NCI-H345 treated with DMSO at 0.1 percent for 48 hours (cell line): Measurements from ENCODE around the gene TVP23B.
"Not testable (repeated sequence)": the region's sequence is repeated elsewhere in the genome, so short reads cannot be mapped to it uniquely, and the experiment has no call there.

Source experiments
- DNase-seq: peaks from one replicate; lab custom pipeline; 2025; ENCODE audit not compliant: unreplicated experiment; lab: John Stamatoyannopoulos, UW

Gene TVP23B

DNA sequence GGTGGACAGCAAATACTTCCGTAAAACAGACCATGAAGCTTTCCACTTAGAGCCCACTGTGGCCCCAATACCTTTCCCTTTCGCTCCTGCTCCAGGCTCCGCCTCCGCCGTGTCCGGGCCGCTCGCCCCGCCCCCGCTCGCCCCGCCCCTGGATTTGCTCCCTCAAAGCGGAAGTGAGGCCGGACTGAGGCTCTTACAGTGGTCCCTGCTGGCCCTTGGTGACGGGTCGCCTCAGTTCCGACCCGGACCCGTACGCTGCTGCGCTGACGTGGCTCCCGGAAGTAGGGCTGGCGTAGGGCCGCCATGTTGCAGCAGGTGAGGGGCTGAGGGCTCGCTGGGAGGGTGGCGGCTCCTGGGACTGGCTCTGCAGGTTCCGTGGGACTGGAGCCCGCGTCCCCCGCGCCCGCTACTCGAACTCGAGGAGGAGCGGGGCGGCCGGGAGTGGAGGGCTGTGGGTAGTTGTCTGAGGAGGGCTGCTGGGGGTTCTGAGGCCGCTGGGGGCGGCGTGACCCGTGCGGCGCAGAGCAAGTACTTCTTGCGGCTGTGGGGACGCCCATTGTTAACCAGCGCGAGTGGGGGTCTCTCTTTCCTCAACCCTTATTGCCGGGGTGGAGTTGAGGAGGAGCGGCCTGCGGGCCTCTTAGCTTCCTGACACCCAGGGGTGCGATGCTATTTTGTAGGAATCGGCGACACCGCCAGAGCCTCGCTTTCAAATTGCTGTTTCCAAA is at the start of gene TVP23B:
TSS of gene TVP23B (plus strand) at position 193 of the 728 bp plus-strand sequence. CDS start at position 304, 111 bp downstream.
- peak; percentile 61 for DNase-seq

DNA sequence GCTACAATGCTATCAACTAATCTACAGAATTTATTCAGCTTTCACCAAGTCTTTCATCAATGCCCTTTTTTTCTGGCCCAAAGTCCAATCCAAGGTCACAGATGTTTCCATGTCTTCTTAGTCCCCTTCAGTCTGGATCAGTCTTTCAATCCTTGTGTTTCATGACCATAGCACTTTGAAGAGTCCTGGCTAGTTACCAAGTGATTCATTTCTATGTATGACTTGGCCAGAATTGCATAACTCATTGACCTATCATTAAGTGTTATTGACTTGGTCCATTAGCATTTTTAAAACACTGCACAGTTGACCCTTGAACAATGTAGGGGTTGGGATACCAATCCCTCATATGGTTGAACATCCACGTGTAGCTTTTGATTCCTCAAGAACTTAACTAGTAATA is 48.5 kb upstream of the TVP23B start:
- not testable (repeated sequence) for DNase-seq

DNA sequence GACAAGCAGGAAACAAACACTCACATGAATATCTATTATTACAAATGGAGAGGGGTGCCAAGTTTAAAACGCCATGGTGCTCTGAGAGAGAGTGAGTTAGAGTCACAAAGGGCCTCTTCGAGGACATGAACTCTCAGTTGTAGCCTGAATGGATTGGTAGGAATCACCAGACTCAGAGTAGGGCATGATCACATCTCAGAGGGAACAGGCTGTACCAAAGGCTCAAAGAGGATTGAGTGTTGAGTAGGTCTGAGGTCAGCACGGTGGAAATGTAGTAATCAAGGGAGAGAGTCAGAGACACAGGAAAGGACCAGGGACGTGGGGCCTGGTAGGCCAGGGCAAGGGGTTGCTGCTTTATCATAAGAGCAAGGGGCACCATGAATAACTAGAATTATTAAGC is 47.6 kb upstream of the TVP23B start:
- DNase-seq: not testable (repeated sequence)

DNA sequence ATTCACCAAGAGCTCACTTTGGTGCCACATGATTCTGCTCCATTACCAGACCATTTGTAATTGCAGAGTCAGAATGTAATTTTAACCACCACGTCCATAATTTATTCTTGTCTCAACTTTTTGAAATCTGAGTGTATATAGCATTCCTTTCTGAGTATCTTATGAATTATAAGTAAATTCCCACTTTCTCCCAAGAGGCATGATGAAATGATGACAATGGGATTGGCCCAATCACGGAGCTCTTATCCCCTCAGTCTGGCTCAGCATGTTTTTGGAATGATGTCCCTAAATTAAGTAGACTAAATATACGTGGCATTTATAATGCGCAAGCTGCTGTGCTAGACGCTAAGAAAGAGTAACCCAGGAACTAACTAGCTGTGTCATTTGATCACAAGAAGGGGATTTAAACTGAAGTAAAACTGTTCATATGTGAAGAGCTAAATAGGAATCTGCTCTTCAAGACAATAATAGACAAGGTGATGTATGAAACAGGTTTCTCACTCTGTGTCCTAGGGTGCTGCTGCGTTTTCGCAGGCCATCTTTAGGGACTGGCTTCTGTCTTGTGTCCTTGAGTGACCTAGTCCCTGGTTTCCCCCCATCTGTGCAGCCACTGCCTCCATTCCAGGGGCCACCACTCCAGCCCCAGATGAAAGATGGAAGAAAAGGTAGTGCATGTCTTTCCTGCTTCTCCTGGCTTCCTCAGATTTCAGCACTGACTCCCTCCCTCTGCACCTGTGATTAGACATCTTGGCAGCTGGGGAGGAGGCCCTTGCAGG is 41.2 kb upstream of the TVP23B start:
- DNase-seq: not testable (repeated sequence)

DNA sequence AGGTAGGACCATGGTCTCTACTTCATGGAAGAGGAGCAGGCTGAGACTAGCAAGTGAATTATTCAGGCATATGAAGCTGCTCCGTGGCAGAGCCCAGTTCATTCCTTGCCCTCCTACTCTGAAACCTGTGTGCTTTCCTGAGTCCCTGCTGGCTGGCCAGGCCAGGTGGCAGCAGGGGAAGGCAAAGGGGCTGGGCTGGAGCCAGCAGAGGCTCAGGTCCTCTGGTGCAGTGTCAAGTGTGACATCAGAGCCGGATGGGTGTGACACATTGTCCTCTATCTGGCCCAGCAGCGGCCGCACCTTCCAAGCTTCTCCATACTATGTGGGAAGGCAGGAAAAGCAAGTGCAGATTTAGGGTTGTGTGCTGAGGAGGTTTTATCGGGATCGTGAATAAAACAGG is 39.8 kb upstream of the TVP23B start:
- DNase-seq: not testable (repeated sequence)

DNA sequence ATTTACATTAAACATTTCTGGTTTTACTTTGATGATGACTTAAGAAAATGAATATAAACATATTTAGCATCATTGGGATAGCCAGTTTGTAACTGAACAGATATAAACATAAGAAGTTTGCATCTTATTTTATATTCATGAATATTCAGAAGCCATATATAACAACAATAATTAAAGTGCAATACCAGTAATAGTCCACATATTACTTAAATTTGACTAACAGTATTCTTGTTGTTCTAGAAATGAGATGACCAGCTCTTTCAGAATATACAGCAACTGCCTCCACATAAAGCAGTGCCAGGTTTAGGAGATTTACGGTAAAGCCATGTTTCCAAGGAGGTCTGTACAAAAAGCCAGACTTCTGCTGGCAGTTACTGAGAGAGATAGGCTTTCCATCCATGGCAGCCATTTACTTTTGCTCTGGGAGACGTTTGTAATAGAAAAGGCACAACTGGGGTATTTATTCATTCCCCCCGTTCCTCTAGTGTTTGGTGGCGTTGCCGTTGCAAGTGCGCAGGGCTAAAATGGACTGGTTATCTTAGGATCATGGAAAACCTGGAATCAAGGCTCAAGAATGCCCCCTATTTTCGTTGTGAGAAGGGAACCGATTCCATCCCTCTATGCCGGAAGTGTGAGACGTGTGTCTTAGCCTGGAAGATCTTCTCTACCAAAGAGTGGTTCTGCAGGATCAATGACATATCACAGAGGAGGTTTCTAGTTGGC is 37.1 kb upstream of the TVP23B start, which contains the start of gene FBXW10:
TSS of gene FBXW10 (plus strand) at position 356 of the 723 bp plus-strand sequence. CDS start at position 547, 191 bp downstream.
- DNase-seq: not testable (repeated sequence)

DNA sequence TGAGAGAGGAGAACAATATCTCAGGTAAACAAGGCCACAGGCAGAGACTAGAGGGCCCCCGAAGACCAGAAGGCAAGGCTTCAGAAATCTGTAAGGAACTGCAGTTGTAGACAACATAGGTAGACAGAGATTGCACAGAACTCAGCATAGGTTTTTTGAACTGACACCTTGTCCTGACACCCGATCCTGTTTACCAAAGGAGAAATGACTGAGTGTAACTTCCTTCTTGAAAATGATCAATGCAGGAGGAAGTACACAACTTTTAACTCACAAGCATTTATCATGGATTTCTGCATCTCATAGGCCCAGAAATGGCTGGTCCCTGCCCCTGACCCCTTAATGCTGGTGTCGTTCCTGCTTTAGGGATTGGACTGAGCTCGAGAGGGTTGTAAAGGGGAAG is 36.3 kb upstream of the TVP23B start:
- DNase-seq: not testable (repeated sequence)

DNA sequence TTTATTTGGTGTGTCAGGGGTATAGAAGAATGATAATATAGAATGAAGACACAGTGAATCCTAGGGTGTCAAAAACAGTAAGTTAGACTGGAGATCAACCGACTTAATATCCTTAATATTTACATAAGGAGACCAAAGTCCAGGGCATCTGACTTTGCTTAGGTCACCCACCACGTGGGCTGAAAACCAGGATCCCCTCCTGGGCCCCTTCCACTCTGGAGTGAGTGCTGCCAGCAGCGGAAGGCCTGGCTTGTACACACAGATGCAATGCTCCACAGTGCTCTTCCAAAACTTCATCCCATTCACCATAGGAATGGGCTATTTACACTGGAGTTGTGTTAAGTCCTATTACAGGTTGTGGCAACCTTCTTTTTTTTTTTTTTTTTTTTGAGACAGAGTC is 34.4 kb upstream of the TVP23B start:
- not testable (repeated sequence) for DNase-seq

DNA sequence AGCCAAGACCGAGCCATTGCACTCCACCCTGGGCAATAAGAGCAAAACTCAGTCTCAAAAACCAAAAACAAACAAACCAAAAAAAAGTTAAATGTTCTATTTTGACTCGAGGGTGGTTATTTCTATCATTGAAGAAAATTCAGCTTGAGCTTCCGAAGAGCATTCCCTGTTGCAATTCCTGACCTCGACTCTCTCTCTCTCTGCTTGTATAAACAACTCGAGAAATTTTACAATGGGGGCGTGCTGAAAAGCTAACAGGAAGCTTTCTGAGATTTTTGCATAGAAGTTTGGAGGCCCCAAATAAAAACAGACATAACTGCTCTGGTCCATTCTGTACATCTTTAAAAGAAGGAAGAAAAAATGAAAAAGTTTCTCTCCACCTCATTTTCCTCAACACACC is 33.5 kb upstream of the TVP23B start:
- DNase-seq: not testable (repeated sequence)

DNA sequence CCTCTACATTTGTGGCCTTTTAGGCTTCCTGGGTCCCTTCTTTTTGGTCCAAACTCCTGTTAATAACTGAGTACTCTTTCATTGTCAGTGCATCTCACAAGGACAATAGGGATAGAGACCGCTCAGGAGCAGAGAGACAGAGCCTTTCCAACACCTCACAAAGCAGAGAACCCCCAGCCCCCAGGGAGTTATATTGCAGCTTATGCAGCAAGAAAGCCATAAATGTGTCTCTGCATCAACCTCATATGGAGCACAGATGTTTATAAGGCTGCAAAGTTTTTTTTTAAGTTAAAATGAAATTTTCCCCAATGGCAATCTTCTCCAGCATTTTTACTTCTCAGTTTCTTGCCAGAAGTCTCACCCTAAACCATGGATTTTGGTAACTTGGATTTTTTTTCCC is 30.7 kb upstream of the TVP23B start:
- DNase-seq: not testable (repeated sequence)

DNA sequence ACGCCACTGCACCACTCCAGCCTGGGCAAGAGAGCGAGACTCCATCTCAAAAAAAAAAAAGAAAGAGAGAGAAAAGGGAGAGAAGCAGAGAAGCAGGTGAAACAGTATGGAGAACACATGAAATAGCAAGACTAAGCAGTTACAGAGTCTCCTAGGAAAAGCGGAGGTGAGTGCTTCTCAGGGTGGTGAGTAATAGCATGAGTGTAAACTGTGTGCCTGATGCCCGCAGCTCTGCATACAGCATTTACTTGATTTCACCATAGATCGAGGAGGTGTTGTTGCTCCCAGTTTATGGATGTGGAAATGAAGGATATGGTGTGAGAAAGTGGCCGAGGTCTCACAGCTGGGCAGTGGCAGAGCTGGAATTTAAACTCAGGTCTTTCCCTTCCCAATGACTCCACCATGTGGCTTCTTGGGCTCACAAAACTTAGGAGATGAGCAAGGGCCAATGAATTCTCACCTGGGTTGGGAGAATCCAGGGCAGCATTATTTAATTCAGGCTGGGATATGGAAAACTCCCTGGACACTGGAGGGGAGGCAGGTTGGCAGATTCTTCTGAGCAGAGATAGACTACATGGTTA is 27.1 kb upstream of the TVP23B start:
- not testable (repeated sequence) for DNase-seq

DNA sequence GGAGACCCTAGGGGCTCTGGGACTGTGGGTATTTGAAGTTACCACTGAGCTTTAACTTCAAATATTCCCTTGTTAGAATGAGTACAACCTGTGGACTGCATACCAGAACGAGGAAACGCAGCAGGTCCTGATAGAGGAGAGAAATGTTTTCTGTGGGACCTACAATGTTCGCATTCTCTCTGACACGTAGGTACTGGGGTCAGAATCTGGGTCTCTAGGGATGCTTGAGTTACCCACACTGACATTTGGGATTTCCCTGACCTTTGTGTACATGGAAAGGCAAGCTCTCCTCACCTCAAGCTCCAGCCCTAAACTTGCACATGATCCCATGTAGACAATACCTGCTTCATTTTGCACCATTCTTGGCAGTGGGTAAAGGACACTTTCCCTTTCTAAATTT is 25.0 kb upstream of the TVP23B start:
- not testable (repeated sequence) for DNase-seq

DNA sequence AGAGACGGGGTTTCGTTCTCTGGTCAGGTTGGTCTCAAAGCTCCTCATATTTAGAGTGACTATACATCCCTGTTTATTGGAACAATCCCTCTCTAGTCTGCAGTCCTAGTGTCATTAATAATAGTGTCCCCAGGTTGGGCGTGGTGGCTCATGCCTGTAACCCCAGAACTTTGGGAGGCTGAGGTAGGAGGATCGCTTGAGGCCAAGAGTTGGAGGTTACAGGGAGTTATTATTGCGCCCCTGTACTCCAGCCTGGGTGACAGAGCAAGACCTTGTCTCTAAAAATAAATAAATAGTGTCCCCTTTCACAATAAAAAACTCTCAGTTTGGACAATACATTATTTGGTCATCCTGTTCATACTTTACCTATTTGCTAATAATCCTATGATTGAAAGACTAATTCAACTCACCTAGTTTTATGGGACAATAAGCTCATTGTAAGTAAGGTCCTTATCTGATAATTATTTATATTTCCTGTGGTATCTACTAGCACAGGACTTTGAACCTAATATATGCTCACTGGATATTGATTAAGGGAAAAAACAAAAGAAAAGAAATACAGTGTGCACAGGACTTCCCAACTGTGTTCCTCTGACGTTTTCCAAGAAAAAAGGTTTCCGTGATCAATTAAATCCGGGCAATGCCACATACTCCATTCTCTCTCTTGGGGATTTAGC is 23.5 kb upstream of the TVP23B start:
- DNase-seq: not testable (repeated sequence)

DNA sequence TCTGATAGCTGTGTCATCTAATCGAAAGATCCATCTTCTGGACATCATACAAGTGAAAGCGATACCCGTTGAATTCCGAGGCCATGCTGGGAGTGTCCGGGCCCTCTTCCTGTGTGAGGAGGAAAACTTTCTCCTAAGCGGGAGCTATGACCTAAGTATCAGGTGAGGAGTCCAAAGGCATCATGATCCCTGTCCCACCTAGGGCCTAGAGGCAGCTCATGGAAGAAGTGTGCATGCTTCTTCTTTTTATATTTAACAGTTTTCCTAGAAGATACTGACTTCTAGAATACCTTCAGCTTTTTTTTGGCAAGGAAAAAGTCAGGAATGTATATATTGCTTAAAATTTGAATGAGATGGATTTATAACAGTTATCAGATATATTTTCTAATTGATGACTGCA is 22.6 kb upstream of the TVP23B start:
- not testable (repeated sequence) for DNase-seq

DNA sequence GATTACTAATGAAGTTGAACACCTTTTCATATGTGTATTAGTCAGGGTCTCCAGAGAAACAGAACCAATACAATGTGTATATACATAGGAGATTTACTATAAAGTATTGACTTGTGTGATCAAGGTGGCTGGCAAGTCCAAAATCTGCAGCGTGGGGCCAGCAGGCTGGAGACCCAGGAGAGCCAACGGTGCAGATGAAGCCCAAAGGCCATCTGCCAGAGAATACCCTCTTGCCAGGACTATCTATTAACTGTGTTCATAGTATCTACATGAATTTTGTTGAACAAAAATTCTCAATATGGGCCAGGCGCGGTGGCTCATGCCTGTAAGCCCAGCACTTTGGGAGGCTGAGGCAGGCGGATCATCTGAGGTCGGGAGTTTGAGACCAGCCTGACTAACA is 20.8 kb upstream of the TVP23B start:
- not testable (repeated sequence) for DNase-seq

DNA sequence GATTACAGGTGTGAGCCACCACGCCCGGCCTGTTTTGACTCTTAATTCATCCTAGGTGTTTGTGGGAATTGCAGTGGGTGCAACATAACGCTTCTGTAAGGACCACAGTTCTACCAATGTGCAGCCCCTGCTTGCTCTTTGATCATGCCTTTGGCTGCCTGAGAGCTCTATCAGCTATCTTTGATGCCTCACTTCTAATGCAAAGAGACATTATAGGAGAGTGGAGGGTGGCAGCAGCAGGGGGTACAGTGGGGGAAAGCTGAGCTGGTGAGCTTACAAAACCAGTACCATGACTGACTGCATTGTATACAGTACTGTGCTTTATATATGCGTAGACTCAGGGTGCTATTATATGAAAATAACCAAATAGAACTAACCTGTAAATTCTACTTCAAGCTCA is 10.4 kb upstream of the TVP23B start:
- peak; percentile 3 for DNase-seq

DNA sequence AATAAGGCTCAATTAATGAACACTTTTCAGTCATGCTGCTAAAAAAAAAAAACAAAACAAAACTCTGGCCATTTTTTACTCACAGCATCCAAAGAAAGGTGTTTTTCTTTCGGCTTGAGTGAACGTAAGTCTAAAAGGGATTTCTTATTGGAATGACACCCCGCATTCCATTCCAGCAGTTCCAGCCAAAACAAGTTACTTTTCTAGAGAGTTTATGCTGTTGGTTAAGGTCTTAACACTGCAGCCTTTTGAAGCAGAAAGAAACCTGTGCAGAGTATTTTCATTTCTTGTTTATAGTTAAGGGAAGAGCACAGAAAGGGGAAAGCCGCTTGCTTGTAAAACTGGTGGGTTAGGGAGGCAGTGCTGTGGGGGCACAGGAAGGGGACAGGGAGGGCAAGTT is 9.9 kb upstream of the TVP23B start:
- DNase-seq: not testable (repeated sequence)

DNA sequence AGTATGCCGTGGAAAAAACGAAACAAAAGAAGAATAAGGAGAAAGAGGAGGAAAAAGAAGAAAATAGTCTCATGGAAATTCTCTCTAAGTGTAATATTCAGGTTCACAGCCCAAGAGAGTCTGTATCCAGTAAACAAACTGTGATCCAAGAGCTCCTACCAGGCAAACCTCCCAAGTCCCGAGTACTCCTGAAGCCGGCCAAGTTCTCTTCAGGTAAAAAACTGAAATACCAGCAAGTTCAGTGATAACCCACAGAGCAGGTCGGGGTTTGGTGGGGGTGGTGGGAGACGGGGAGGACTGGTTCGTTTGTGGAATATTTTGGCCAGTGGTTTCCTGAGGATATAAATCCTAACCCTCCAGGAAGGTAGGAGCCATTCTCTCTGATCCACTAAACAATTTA is 8.5 kb upstream of the TVP23B start:
- no peak for DNase-seq

DNA sequence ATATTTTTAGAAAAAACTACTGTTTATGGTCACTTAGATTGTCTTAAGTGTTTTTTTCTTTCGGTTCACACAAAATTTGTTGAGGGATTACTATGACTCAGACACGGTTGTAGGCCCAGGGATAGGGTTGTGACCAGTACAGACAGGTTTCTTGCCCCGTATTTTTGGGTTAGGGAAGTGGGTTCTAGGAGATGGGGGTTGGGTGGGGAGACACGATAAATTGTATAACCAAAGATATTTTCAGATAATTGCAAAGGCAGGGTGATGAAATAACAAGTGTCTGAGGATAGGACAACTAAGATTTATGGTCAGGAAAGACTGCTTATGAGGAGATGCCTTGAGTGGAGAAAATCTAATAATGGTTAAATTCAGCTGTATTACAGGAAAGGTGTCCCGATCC is 822 bp downstream of the TVP23B start:
- not testable (repeated sequence) for DNase-seq

DNA sequence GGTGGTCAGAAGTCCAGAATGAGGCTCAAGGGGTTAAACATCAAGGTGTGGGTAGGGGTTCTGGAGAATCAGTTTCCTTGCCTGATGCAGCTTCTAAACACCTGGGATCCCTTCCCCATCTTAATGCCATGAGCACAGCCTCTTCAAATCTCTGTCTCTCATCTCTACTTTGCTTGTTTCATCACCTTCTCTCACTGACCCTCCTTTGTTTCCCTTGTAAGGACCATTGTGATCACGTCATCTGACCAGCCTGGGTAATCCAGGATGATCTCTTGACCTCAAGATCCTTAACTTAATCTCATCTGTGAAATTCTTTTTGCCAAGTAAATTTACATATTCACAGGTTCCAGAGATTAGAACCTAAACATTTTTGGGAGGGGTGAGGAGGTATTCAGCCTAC is 5.0 kb downstream of the TVP23B start:
- DNase-seq: not testable (repeated sequence)
